OCI-LY7 (cell line): ENCODE results near the gene PLCL2. TPM values are rescaled to one million over a fixed set of nuclear protein-coding genes. Genes with fewer than 3 reads are reported as not detected.

Experiments used
- BruUV-seq: library from RNA; stranded (reverse); fragments of 400-500 nt; replicated peaks from 2 replicates; lab custom pipeline; 2021; lab: Mats Ljungman, UMichigan
- CTCF ChIA-PET: fragments of 300-600 bp; sonication (Branson Sonifier 250); formaldehyde crosslinking; loops from one replicate; lab custom pipeline; 2022; ENCODE audit warnings: antibody characterized with exemption; ENCODE audit not compliant: unreplicated experiment; lab: Charles Lee
- POLR2A ChIA-PET: fragments of 300-600 bp; sonication (Branson Sonifier 250); formaldehyde crosslinking; loops from one replicate; lab custom pipeline; 2022; ENCODE audit warnings: antibody characterized with exemption; lab: Charles Lee
- DNase-seq: peaks from one replicate; pipeline ENCODE4 v3.0.0-alpha.2; 2015; ENCODE audit warnings: low spot score
- H2AFZ ChIP-seq: fragments of 200-600 bp; sonication (generic), shearing (Covaris generic); 2 replicates; pipeline ENCODE4 v1.6.1; 2014; ENCODE audit warnings: mild to moderate bottlenecking, antibody characterized with exemption, low read length, moderate library complexity
- H3K27ac ChIP-seq: fragments of 200-600 bp; sonication (generic); 2 replicates; pipeline ENCODE4 v1.5.1; 2014; ENCODE audit warnings: mixed run types, low read depth, mild to moderate bottlenecking, moderate library complexity, low read length, inconsistent platforms; ENCODE audit not compliant: poor library complexity, severe bottlenecking
- H3K36me3 ChIP-seq: fragments of 200-600 bp; sonication (generic); 2 replicates; pipeline ENCODE4 v1.6.1; 2014; ENCODE audit warnings: mild to moderate bottlenecking, antibody characterized with exemption, low read length, moderate library complexity, mixed read lengths; ENCODE audit not compliant: insufficient read depth
- H3K4me1 ChIP-seq: fragments of 200-600 bp; sonication (generic); 2 replicates; pipeline ENCODE4 v1.5.1; 2014; ENCODE audit warnings: mild to moderate bottlenecking, low read length; ENCODE audit not compliant: insufficient read depth, poor library complexity, severe bottlenecking
- H3K4me2 ChIP-seq: fragments of 200-600 bp; sonication (generic); 2 replicates; pipeline ENCODE4 v1.6.1; 2014; ENCODE audit warnings: mild to moderate bottlenecking, low read length
- H3K4me3 ChIP-seq: fragments of 200-600 bp; sonication (generic); 2 replicates; pipeline ENCODE4 v1.5.1; 2014; ENCODE audit warnings: mild to moderate bottlenecking, low read depth, low read length; ENCODE audit not compliant: poor library complexity, severe bottlenecking
- H3K79me2 ChIP-seq: fragments of 200-600 bp; sonication (generic); 2 replicates; pipeline ENCODE4 v1.6.1; 2016; ENCODE audit warnings: low read depth, mild to moderate bottlenecking, low read length, moderate library complexity, mixed read lengths; ENCODE audit not compliant: insufficient read depth
- H3K9me2 ChIP-seq: fragments of 200-600 bp; sonication (generic); 2 replicates; pipeline ENCODE4 v1.6.1; 2016; ENCODE audit warnings: mild to moderate bottlenecking, low read length, mixed read lengths; ENCODE audit not compliant: insufficient read depth
- H3K9me3 ChIP-seq: fragments of 200-600 bp; sonication (generic); 2 replicates; pipeline ENCODE4 v1.6.1; 2014; ENCODE audit warnings: mild to moderate bottlenecking, mixed run types, low read length, mixed read lengths
- H4K20me1 ChIP-seq: fragments of 200-600 bp; sonication (generic); 2 replicates; pipeline ENCODE4 v1.6.1; 2014; ENCODE audit warnings: mild to moderate bottlenecking, antibody characterized with exemption, low read length, moderate library complexity, mixed read lengths; ENCODE audit not compliant: insufficient read depth
- CTCF ChIP-seq: fragments of 200-600 bp; sonication (generic); conservative IDR thresholded peaks from 2 replicates; pipeline ENCODE4 v1.5.1; 2014; ENCODE audit warnings: mild to moderate bottlenecking, antibody characterized with exemption, low read length, moderate library complexity, mixed read lengths
- EZH2phosphoT487 ChIP-seq: fragments of 200-600 bp; sonication (generic); IDR thresholded peaks from 2 replicates; pipeline ENCODE4 v1.6.1; 2018; ENCODE audit warnings: low read depth, borderline replicate concordance, mild to moderate bottlenecking, mixed run types, antibody characterized with exemption, low read length, moderate library complexity, mixed read lengths
- intact Hi-C: fragments of 100-400 bp; cut with micrococcal nuclease; formaldehyde crosslinking; loops from one replicate; pipeline ENCODE4 v1.10.0; 2022; ENCODE audit not compliant: unreplicated experiment
- total RNA-seq, 2 experiments: library from RNA; depleted of rRNA in 1 of 2; stranded (reverse); fragments of >200 nt in 1 of 2; shearing (Covaris generic) in 1 of 2; gene quantifications; 2 replicates each; pipeline ENCODE4 v1.2.3, GENCODE V29; 2014 to 2022

PLCL2 gene
- total RNA-seq, 2 experiments from 2014 or later, result 34.1 to 41.6 TPM

- H3K4me1 ChIP-seq, result peaks cover 27% of the 10 kb centered on the region
- no peaks in the 10 kb centered on the region for H3K9me2 ChIP-seq
- no peak for TF ChIP-seq EZH2phosphoT487
- no peak for TF ChIP-seq CTCF
- no peak overlapping the region for H3K4me2 ChIP-seq
- H4K20me1 ChIP-seq, result no peaks in the 10 kb centered on the region
- no TSS peak for BruUV-seq
- no peak overlapping the region for H3K27ac ChIP-seq
- POLR2A ChIA-PET, result interaction anchor here (0.6 to 1.0 kb wide), 6 partner anchors 21 to 1245 kb away, joined by 3 read pairs; partner anchors contain the start of genes BTD and HACL1
- H3K36me3 ChIP-seq, result no peaks in the 10 kb centered on the region
- H2AFZ ChIP-seq, result no peak overlapping the region
- DNase-seq, result no peak
- CTCF ChIA-PET, result no interaction called here
- H3K9me3 ChIP-seq, result no peaks in the 10 kb centered on the region
- no peaks in the 10 kb centered on the region for H3K79me2 ChIP-seq
- H3K4me3 ChIP-seq, result no peak overlapping the region
- intact Hi-C loops, result no loop called here
Measured at GRCh38 chr3:16846373-16847080, 38.2 kb upstream of the PLCL2 start.

- H2AFZ ChIP-seq, result no peak overlapping the region
- no TSS peak for BruUV-seq
- H3K4me1 ChIP-seq, result peaks cover 12% of the 10 kb centered on the region
- no peaks in the 10 kb centered on the region for H3K79me2 ChIP-seq
- no peaks in the 10 kb centered on the region for H3K36me3 ChIP-seq
- no peaks in the 10 kb centered on the region for H3K9me2 ChIP-seq
- ChIA-PET CTCF (no interaction called here), POLR2A (interaction anchor here (1.0 kb wide), 1 partner anchor 24 kb away, joined by 3 read pairs; no protein-coding TSS in a partner anchor)
- no peak overlapping the region for H3K4me3 ChIP-seq
- intact Hi-C loops, result no loop called here
- no peaks in the 10 kb centered on the region for H3K9me3 ChIP-seq
- no peaks in the 10 kb centered on the region for H4K20me1 ChIP-seq
- no peak overlapping the region for H3K4me2 ChIP-seq
- no peak for TF ChIP-seq EZH2phosphoT487
- TF ChIP-seq CTCF, result no peak
- DNase-seq, result no peak
- H3K27ac ChIP-seq, result no peak overlapping the region
Measured at GRCh38 chr3:16848007-16848406, 36.7 kb upstream of the PLCL2 start.

GRCh38 chr3:16849229-16849628 lies 35.5 kb upstream of the PLCL2 start:
- no peaks in the 10 kb centered on the region for H4K20me1 ChIP-seq
- H3K9me2 ChIP-seq, result no peaks in the 10 kb centered on the region
- no peaks in the 10 kb centered on the region for H3K36me3 ChIP-seq
- no peak for TF ChIP-seq EZH2phosphoT487
- TF ChIP-seq CTCF, result no peak
- intact Hi-C loops, result no loop called here
- H3K4me1 ChIP-seq, result peaks cover 8% of the 10 kb centered on the region
- POLR2A ChIA-PET, result interaction anchor here (0.6 to 2.6 kb wide), 4 partner anchors 8 to 148 kb away, joined by 3 to 11 read pairs (median 6); no protein-coding TSS in a partner anchor
- no peaks in the 10 kb centered on the region for H3K79me2 ChIP-seq
- BruUV-seq, result no TSS peak
- H3K4me3 ChIP-seq, result no peak overlapping the region
- peak overlapping the region; percentile 35; the same call in 1 of the 2 replicates for H3K4me2 ChIP-seq
- H3K27ac ChIP-seq, result no peak overlapping the region
- DNase-seq, result peak; percentile 57
- no peaks in the 10 kb centered on the region for H3K9me3 ChIP-seq
- H2AFZ ChIP-seq, result peak overlapping the region; percentile 70
- CTCF ChIA-PET, result no interaction called here
